Ishikawa (cell line): Measurements from ENCODE around the gene MIER1.

Source experiments
- EGR1 ChIP-seq: IDR thresholded peaks from 2 replicates; pipeline ENCODE4 v1.6.1; 2012
- EP300 ChIP-seq: IDR thresholded peaks from 2 replicates; pipeline ENCODE4 v1.6.1; 2012; ENCODE audit warnings: borderline replicate concordance
- YY1 ChIP-seq: IDR thresholded peaks from 2 replicates; pipeline ENCODE4 v1.6.1; 2012; ENCODE audit warnings: low read depth

GRCh38 chr1:66920543-66920942 lies 4.2 kb upstream of the MIER1 start:
- TF ChIP-seq EP300 (no peak), EGR1 (no peak), YY1 (no peak)
